ENCODE measurements around the gene GRPEL1. TPM values are rescaled to one million over a fixed set of nuclear protein-coding genes. Genes with fewer than 3 reads are reported as not detected.
A peak's percentile ranks its signal among the peaks of the same experiment; 100 is the strongest.

GRPEL1 gene
- total RNA-seq, 1 donor from 2014 or later, result 67.4 TPM

DNA sequence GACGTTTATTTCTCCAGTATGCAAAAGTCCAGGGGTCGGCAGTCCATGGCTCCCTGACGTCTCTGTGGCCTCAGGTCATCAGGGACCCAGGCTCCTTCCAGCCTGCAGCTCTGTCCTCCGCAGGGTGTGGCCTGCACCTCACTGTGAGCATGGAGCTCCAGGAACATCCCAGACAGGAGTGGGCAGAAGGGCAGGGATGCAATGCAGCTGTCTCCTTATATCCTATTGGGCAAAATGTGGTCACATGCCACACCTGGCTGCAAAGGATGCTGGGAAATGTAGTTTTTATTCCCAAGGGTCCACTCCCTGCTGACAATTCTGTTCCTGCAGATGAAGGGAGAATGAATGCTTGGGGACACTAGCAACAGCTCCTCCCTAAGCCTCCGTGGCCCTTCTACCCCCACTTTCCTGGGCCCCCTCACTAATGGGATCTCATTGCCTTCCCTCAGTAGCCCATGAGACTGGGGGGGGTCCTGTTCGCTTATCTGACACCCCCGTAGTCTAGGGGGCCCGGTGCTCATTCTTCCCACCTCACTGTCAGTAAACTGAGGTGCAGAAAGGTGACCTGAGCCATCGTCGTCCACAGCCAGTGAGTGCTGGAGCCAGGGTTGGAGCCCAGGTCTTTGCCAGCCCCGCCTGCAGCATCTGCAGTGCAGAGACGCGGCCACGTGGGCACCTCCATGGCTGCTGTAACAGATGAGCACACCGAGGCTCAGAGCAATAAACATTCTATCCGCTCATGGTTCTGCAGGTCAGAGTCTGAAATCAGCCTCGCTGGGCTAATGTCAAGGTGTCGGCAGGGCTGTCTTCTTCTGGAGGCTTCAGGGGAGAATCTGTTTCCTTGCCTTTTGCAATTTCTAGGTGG lies 5.9 kb upstream of the GRPEL1 start:
- H3K36me3 ChIP-seq (ENCODE audit: control insufficient read depth, insufficient read depth, low read length), result no peaks in the 10 kb centered on the region
- DNase-seq (ENCODE audit: low read depth), result peak; percentile 60
- no peak for FAIRE-seq
- H3K27me3 ChIP-seq (ENCODE audit: control insufficient read depth, insufficient read depth, low read length), result no peaks in the 10 kb centered on the region
- no peak for TF ChIP-seq CTCF (IDR thresholded peaks at IDR 0.05; ENCODE audit: insufficient read depth, low read length, severe bottlenecking)
- no peak overlapping the region for H3K4me3 ChIP-seq (ENCODE audit: low read depth, low read length)

GRCh38 chr4:7073059-7073458 lies 5.2 kb upstream of the GRPEL1 start:
- FAIRE-seq, result no peak
- Histone ChIP-seq H3K36me3 (ENCODE audit: control insufficient read depth, insufficient read depth, low read length) (no peaks in the 10 kb centered on the region), H3K4me3 (ENCODE audit: low read depth, low read length) (no peak overlapping the region), H3K27me3 (ENCODE audit: control insufficient read depth, insufficient read depth, low read length) (no peaks in the 10 kb centered on the region)
- TF ChIP-seq CTCF (IDR thresholded peaks at IDR 0.05; ENCODE audit: insufficient read depth, low read length, severe bottlenecking), result no peak
- no peak for DNase-seq (ENCODE audit: low read depth)

DNA sequence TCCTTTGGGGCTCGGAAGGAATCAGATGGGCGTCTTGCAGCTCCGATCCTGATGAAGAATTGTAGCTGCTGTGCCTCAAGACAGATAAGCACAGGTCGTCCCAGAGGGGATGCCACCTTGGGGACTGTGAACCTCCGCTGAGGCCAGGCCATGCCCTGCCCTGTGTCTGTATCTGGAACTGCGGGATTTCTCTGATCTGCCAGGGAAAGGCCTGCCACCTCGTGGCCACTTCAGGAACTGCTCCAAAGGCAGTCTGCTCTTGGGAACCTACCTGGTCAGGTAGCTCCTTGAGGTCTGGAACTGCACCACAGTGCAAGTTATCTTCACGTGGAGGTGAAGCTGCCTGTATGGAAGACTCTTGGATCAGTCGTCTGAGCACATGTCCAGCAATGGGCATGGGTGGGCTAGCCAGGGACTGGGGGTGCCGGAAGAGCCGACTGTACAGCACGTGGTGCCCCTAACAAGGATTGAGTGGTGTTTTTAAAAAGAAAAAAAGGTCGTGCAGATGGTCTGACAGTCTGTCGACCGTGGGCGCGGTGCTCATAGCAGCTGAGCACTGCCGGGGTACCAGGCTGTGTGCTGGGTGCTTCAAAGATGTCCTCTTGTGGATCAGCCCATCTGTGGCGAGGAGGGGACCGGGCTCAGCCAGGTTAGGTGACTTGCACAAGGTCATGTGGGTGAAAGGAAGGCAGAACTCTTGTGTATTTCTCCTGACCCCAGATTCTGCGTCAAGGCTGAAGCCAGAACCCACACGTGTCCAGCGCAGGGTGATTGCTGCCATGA lies 3.1 kb upstream of the GRPEL1 start:
- peak; percentile 99 for TF ChIP-seq CTCF (IDR thresholded peaks at IDR 0.05; ENCODE audit: insufficient read depth, low read length, severe bottlenecking)
- H3K4me3 ChIP-seq (ENCODE audit: low read depth, low read length), result no peak overlapping the region
- H3K27me3 ChIP-seq (ENCODE audit: control insufficient read depth, insufficient read depth, low read length), result no peaks in the 10 kb centered on the region
- peak; percentile 76 for DNase-seq (ENCODE audit: low read depth)
- peak; percentile 23 for FAIRE-seq
- H3K36me3 ChIP-seq (ENCODE audit: control insufficient read depth, insufficient read depth, low read length), result peaks cover 2% of the 10 kb centered on the region

- FAIRE-seq, result no peak
- peak overlapping the region; percentile 61 for H3K4me3 ChIP-seq (ENCODE audit: low read depth, low read length)
- peaks cover 12% of the 10 kb centered on the region for H3K36me3 ChIP-seq (ENCODE audit: control insufficient read depth, insufficient read depth, low read length)
- no peak for TF ChIP-seq CTCF (IDR thresholded peaks at IDR 0.05; ENCODE audit: insufficient read depth, low read length, severe bottlenecking)
- H3K27me3 ChIP-seq (ENCODE audit: control insufficient read depth, insufficient read depth, low read length), result no peaks in the 10 kb centered on the region
- no peak for DNase-seq (ENCODE audit: low read depth)
These were observed 1.0 kb upstream of the GRPEL1 start for GRCh38 chr4:7068883-7069282.

- FAIRE-seq, result no peak
These were observed 497 bp upstream of the GRPEL1 start for GRCh38 chr4:7068279-7068842.

More at GRCh38 chr4:7068279-7068842, 497 bp upstream of the GRPEL1 start:
- no peaks in the 10 kb centered on the region for H3K27me3 ChIP-seq (ENCODE audit: control insufficient read depth, insufficient read depth, low read length)
- DNase-seq (ENCODE audit: low read depth), result no peak
- TF ChIP-seq CTCF (IDR thresholded peaks at IDR 0.05; ENCODE audit: insufficient read depth, low read length, severe bottlenecking), result no peak
- peaks cover 16% of the 10 kb centered on the region for H3K36me3 ChIP-seq (ENCODE audit: control insufficient read depth, insufficient read depth, low read length)
- H3K4me3 ChIP-seq (ENCODE audit: low read depth, low read length), result peak overlapping the region; percentile 61
